GM10266 (cell line): ENCODE measurements around the gene LMX1B.

Experiments used
- DNase-seq: peaks from one replicate; pipeline ENCODE4 v3.0.0; 2012; ENCODE audit errors: extremely low spot score
- CTCF ChIP-seq: IDR thresholded peaks from 2 replicates; pipeline ENCODE4 v1.5.1; 2012; ENCODE audit warnings: mild to moderate bottlenecking, low read depth; ENCODE audit not compliant: control insufficient read depth, insufficient read depth; ENCODE audit errors: missing control alignments

Gene LMX1B

GRCh38 chr9:126609711-126610388 is 3.9 kb upstream of the LMX1B start:
- no peak for DNase-seq
- no peak for TF ChIP-seq CTCF

- no peak for DNase-seq
- TF ChIP-seq CTCF, result peak; percentile 11
These were observed 2.5 kb upstream of the LMX1B start for GRCh38 chr9:126611193-126611591.

GRCh38 chr9:126611592-126612325 is 2.0 kb upstream of the LMX1B start:
- TF ChIP-seq CTCF, result peak; percentile 82

GRCh38 chr9:126612326-126612812 is 1.4 kb upstream of the LMX1B start:
- DNase-seq, result peak; percentile 54
- TF ChIP-seq CTCF, result no peak

More at GRCh38 chr9:126611592-126612325, 2.0 kb upstream of the LMX1B start:
- DNase-seq, result peak; percentile 93

- no peak for TF ChIP-seq CTCF
- peak; percentile 50 for DNase-seq
These were observed 701 bp upstream of the LMX1B start for GRCh38 chr9:126612813-126613641.

- TF ChIP-seq CTCF, result no peak
- peak; percentile 51 for DNase-seq
These were observed 343 bp downstream of the LMX1B start for GRCh38 chr9:126614088-126614454.
